WTC11 (cell line): ENCODE results near the gene GARRE1.

Experiments
- CREB1 ChIP-seq: sonication (generic); formaldehyde crosslinking; IDR thresholded peaks from 2 replicates; pipeline ENCODE4 v1.8.0; 2023; ENCODE audit warnings: mild to moderate bottlenecking, missing genetic modification reagents
- ESRRA ChIP-seq: sonication (generic); formaldehyde crosslinking; IDR thresholded peaks from 2 replicates; pipeline ENCODE4 v1.8.1; 2022; ENCODE audit warnings: mild to moderate bottlenecking, missing genetic modification reagents, borderline replicate concordance
- NR2C2 ChIP-seq: sonication (generic); formaldehyde crosslinking; IDR thresholded peaks from 2 replicates; pipeline ENCODE4 v1.8.0; 2022; ENCODE audit warnings: mild to moderate bottlenecking, missing genetic modification reagents
- SMAD3 ChIP-seq: sonication (generic); formaldehyde crosslinking; IDR thresholded peaks from 2 replicates; pipeline ENCODE4 v1.8.0; 2022; ENCODE audit warnings: missing genetic modification reagents, mild to moderate bottlenecking, borderline replicate concordance
- ZNF121 ChIP-seq: sonication (generic); formaldehyde crosslinking; IDR thresholded peaks from 2 replicates; pipeline ENCODE4 v1.8.0; 2023; ENCODE audit warnings: missing genetic modification reagents
- ZNF263 ChIP-seq: sonication (generic); formaldehyde crosslinking; IDR thresholded peaks from 2 replicates; pipeline ENCODE4 v1.8.1; 2022; ENCODE audit warnings: low read depth, mild to moderate bottlenecking, moderate library complexity, missing genetic modification reagents
- TF ChIP-seq, protein P1 (sequence below): fragments of 200-600 bp; IDR thresholded peaks from 2 replicates; pipeline ENCODE4 v1.8.0; 2022; ENCODE audit warnings: antibody characterized with exemption
- TF ChIP-seq, protein P2 (sequence below): fragments of 250-450 bp; sonication (Bioruptor Pico); IDR thresholded peaks from 2 replicates; pipeline ENCODE4 v1.9.0; 2021; ENCODE audit warnings: mild to moderate bottlenecking
- TF ChIP-seq, protein P3 (sequence below): fragments of 250-450 bp; sonication (Bioruptor Pico); IDR thresholded peaks from 2 replicates; pipeline ENCODE4 v1.9.0; 2021; ENCODE audit warnings: mild to moderate bottlenecking, borderline replicate concordance
- TF ChIP-seq, protein P4 (sequence below): sonication (generic); formaldehyde crosslinking; IDR thresholded peaks from 2 replicates; pipeline ENCODE4 v1.8.0; 2022; ENCODE audit warnings: mild to moderate bottlenecking, missing genetic modification reagents
- TF ChIP-seq, protein P5 (sequence below): sonication (generic); formaldehyde crosslinking; IDR thresholded peaks from 2 replicates; pipeline ENCODE4 v1.8.0; 2022; ENCODE audit warnings: mild to moderate bottlenecking, missing genetic modification reagents

DNA sequence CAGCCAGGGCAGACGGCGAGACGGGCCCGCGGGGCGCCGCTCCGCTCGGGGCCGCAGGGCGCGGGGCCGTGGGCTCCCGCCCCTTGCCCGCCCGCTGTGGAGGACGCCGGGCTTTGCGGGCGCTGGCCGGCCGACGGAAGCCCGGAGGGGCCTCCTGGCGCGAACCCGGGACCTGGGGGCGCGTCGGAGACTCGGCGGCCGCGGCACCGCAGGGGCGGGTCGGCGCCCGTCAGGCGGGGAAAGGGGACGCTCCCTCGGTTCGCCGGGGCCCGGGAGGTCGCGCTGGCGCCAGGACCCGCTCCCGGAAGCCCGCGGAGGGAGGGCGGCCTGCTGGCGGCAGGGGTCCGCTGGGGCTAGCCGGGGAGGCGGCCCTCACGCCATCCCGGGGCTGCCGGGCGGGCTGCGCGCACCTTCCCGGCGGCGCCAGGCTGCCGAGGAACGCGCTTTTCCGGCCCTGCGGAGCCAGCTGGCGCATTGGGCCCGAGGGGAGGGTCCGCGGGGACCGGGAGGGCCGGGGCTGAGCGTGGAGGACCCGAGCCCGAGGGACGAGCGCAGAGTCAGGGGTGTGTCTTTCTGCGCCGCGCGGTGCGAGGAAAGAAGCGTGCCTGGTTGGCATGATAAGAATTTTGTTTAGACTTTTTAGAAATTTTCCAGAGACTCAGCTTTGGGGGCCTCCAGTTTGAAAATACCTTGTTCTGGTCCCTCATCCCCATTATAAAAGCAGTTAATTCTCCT, 511 bp downstream of the GARRE1 start:
- TF ChIP-seq SMAD3 (no peak), ESRRA (0 out of 2 replicates have a peak, but pooled peaks have one; percentile 23), CREB1 (CRISPR knock-in tag) (no peak), ZNF263 (CRISPR knock-in tag) (no peak), ZNF121 (CRISPR knock-in tag) (no peak), NR2C2 (CRISPR knock-in tag) (no peak)
- TF ChIP-seq, protein P1, sequence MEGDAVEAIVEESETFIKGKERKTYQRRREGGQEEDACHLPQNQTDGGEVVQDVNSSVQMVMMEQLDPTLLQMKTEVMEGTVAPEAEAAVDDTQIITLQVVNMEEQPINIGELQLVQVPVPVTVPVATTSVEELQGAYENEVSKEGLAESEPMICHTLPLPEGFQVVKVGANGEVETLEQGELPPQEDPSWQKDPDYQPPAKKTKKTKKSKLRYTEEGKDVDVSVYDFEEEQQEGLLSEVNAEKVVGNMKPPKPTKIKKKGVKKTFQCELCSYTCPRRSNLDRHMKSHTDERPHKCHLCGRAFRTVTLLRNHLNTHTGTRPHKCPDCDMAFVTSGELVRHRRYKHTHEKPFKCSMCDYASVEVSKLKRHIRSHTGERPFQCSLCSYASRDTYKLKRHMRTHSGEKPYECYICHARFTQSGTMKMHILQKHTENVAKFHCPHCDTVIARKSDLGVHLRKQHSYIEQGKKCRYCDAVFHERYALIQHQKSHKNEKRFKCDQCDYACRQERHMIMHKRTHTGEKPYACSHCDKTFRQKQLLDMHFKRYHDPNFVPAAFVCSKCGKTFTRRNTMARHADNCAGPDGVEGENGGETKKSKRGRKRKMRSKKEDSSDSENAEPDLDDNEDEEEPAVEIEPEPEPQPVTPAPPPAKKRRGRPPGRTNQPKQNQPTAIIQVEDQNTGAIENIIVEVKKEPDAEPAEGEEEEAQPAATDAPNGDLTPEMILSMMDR, result no peak
- TF ChIP-seq, protein P2, sequence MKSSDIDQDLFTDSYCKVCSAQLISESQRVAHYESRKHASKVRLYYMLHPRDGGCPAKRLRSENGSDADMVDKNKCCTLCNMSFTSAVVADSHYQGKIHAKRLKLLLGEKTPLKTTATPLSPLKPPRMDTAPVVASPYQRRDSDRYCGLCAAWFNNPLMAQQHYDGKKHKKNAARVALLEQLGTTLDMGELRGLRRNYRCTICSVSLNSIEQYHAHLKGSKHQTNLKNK (CRISPR knock-in tag), result no peak
- TF ChIP-seq, protein P3, sequence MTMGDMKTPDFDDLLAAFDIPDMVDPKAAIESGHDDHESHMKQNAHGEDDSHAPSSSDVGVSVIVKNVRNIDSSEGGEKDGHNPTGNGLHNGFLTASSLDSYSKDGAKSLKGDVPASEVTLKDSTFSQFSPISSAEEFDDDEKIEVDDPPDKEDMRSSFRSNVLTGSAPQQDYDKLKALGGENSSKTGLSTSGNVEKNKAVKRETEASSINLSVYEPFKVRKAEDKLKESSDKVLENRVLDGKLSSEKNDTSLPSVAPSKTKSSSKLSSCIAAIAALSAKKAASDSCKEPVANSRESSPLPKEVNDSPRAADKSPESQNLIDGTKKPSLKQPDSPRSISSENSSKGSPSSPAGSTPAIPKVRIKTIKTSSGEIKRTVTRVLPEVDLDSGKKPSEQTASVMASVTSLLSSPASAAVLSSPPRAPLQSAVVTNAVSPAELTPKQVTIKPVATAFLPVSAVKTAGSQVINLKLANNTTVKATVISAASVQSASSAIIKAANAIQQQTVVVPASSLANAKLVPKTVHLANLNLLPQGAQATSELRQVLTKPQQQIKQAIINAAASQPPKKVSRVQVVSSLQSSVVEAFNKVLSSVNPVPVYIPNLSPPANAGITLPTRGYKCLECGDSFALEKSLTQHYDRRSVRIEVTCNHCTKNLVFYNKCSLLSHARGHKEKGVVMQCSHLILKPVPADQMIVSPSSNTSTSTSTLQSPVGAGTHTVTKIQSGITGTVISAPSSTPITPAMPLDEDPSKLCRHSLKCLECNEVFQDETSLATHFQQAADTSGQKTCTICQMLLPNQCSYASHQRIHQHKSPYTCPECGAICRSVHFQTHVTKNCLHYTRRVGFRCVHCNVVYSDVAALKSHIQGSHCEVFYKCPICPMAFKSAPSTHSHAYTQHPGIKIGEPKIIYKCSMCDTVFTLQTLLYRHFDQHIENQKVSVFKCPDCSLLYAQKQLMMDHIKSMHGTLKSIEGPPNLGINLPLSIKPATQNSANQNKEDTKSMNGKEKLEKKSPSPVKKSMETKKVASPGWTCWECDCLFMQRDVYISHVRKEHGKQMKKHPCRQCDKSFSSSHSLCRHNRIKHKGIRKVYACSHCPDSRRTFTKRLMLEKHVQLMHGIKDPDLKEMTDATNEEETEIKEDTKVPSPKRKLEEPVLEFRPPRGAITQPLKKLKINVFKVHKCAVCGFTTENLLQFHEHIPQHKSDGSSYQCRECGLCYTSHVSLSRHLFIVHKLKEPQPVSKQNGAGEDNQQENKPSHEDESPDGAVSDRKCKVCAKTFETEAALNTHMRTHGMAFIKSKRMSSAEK (CRISPR knock-in tag), result no peak
- TF ChIP-seq, protein P4, sequence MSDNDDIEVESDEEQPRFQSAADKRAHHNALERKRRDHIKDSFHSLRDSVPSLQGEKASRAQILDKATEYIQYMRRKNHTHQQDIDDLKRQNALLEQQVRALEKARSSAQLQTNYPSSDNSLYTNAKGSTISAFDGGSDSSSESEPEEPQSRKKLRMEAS, result no peak
- TF ChIP-seq, protein P5, sequence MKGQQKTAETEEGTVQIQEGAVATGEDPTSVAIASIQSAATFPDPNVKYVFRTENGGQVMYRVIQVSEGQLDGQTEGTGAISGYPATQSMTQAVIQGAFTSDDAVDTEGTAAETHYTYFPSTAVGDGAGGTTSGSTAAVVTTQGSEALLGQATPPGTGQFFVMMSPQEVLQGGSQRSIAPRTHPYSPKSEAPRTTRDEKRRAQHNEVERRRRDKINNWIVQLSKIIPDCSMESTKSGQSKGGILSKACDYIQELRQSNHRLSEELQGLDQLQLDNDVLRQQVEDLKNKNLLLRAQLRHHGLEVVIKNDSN, result no peak
